HEK293 (cell line): ENCODE data around the gene SHLD1.

Experiments used
- CTCF ChIA-PET: fragments of 350-600 bp; formaldehyde crosslinking; extraction: SDS; loops from one replicate; lab custom pipeline; 2021; ENCODE audit warnings: antibody characterized with exemption; lab: Yijun Ruan, JAX
- POLR2A ChIA-PET: fragments of 300-600 bp; formaldehyde crosslinking; extraction: SDS; loops from one replicate; lab custom pipeline; 2020; ENCODE audit warnings: antibody characterized with exemption, inconsistent platforms; lab: Yijun Ruan, JAX
- H3K27ac ChIP-seq: fragments of 200-500 bp; sonication (Bioruptor generic); 2 replicates; pipeline ENCODE4 v1.5.1; 2014; ENCODE audit warnings: low read depth, low read length, control low read depth, inconsistent platforms; ENCODE audit errors: extremely low read depth
- H3K36me3 ChIP-seq, 2 experiments: fragments of 200-500 bp in 1 of 2; sonication (Bioruptor generic) in 1 of 2; 1 replicate in 1 of 2; 2 replicates in 1 of 2; pipeline ENCODE4 v1.5.1; 2014 to 2017; ENCODE audit warnings: inconsistent platforms in 2 of 2, low read length in 2 of 2; ENCODE audit not compliant: control insufficient read depth in 2 of 2, insufficient read depth in 1 of 2
- H3K4me1 ChIP-seq: fragments of 200-500 bp; sonication (Bioruptor generic); 2 replicates; pipeline ENCODE4 v1.5.1; 2014; ENCODE audit warnings: mild to moderate bottlenecking, low read length, inconsistent platforms; ENCODE audit not compliant: control insufficient read depth, insufficient read depth
- H3K4me3 ChIP-seq: 2 replicates; pipeline ENCODE4 v1.5.1; 2011; ENCODE audit warnings: low read depth, mild to moderate bottlenecking, control low read depth, low read length, moderate library complexity
- H3K9me3 ChIP-seq: fragments of 200-500 bp; sonication (Bioruptor generic); 2 replicates; pipeline ENCODE4 v1.5.1; 2014; ENCODE audit warnings: low read depth, low read length, inconsistent platforms; ENCODE audit not compliant: control insufficient read depth, insufficient read depth
- BCL11A ChIP-seq: fragments of 450-650 bp; formaldehyde crosslinking; IDR thresholded peaks from 2 replicates; pipeline ENCODE4 v1.5.1; 2016; ENCODE audit warnings: low read depth, missing biosample characterization, missing genetic modification characterization
- GLIS2 ChIP-seq: fragments of 450-650 bp; formaldehyde crosslinking; IDR thresholded peaks from 2 replicates; pipeline ENCODE4 v1.5.1; 2016; ENCODE audit warnings: missing biosample characterization, missing genetic modification characterization
- HOXD13 ChIP-seq: sonication (generic); formaldehyde crosslinking; IDR thresholded peaks from 2 replicates; pipeline ENCODE4 v1.8.0; 2022; ENCODE audit warnings: missing genetic modification reagents, borderline replicate concordance
- KLF7 ChIP-seq: fragments of 450-650 bp; formaldehyde crosslinking; IDR thresholded peaks from 2 replicates; pipeline ENCODE4 v1.5.1; 2016; ENCODE audit warnings: missing biosample characterization, missing genetic modification characterization, borderline replicate concordance
- SP3 ChIP-seq: fragments of 450-650 bp; formaldehyde crosslinking; IDR thresholded peaks from 2 replicates; pipeline ENCODE4 v1.5.1; 2016; ENCODE audit warnings: missing biosample characterization, missing genetic modification characterization
- ZNF146 ChIP-seq: fragments of 450-650 bp; formaldehyde crosslinking; IDR thresholded peaks from 2 replicates; pipeline ENCODE4 v1.5.1; 2016; ENCODE audit warnings: missing biosample characterization, missing genetic modification characterization
- ZNF155 ChIP-seq: fragments of 450-650 bp; formaldehyde crosslinking; IDR thresholded peaks from 2 replicates; pipeline ENCODE4 v1.5.1; 2016; ENCODE audit warnings: missing biosample characterization, missing genetic modification characterization
- ZNF174 ChIP-seq: fragments of 450-650 bp; formaldehyde crosslinking; IDR thresholded peaks from 2 replicates; pipeline ENCODE4 v1.5.0; 2017; ENCODE audit warnings: missing biosample characterization, mild to moderate bottlenecking, missing genetic modification characterization
- ZNF248 ChIP-seq: fragments of 450-650 bp; formaldehyde crosslinking; IDR thresholded peaks from 2 replicates; pipeline ENCODE4 v1.5.1; 2017; ENCODE audit warnings: missing biosample characterization, missing genetic modification characterization
- ZNF311 ChIP-seq: fragments of 450-650 bp; formaldehyde crosslinking; IDR thresholded peaks from 2 replicates; pipeline ENCODE4 v1.5.1; 2017; ENCODE audit warnings: missing biosample characterization, missing genetic modification characterization, borderline replicate concordance
- ZNF394 ChIP-seq: fragments of 450-650 bp; formaldehyde crosslinking; IDR thresholded peaks from 2 replicates; pipeline ENCODE4 v1.5.1; 2016; ENCODE audit warnings: missing biosample characterization, missing genetic modification characterization, mild to moderate bottlenecking, moderate library complexity, borderline replicate concordance
- ZNF48 ChIP-seq: fragments of 450-650 bp; formaldehyde crosslinking; IDR thresholded peaks from 2 replicates; pipeline ENCODE4 v1.5.1; 2016; ENCODE audit warnings: missing biosample characterization, missing genetic modification characterization
- ZNF610 ChIP-seq: fragments of 450-650 bp; formaldehyde crosslinking; IDR thresholded peaks from 2 replicates; pipeline ENCODE4 v1.5.1; 2016; ENCODE audit warnings: missing biosample characterization, missing genetic modification characterization, borderline replicate concordance
- TF ChIP-seq, protein P1 (sequence below): fragments of 450-650 bp; formaldehyde crosslinking; IDR thresholded peaks from 2 replicates; pipeline ENCODE4 v1.5.1; 2016; ENCODE audit warnings: missing biosample characterization, missing genetic modification characterization, low read depth
- TF ChIP-seq, protein P2 (sequence below): sonication (generic); formaldehyde crosslinking; IDR thresholded peaks from 2 replicates; pipeline ENCODE4 v1.8.1; 2022; ENCODE audit warnings: mild to moderate bottlenecking, moderate library complexity, missing genetic modification reagents
- TF ChIP-seq, protein P3 (sequence below): fragments of 450-650 bp; formaldehyde crosslinking; IDR thresholded peaks from 2 replicates; pipeline ENCODE4; 2016; ENCODE audit warnings: missing biosample characterization, missing genetic modification characterization
- TF ChIP-seq, protein P4 (sequence below): fragments of 450-650 bp; formaldehyde crosslinking; conservative IDR thresholded peaks from 2 replicates; pipeline ENCODE4 v1.5.1; 2016; ENCODE audit warnings: low read depth, missing biosample characterization, missing genetic modification characterization
- TF ChIP-seq, protein P5 (sequence below): fragments of 450-650 bp; formaldehyde crosslinking; conservative IDR thresholded peaks from 2 replicates; pipeline ENCODE4 v1.5.1; 2016; ENCODE audit warnings: low read depth, missing biosample characterization, missing genetic modification characterization
- TF ChIP-seq, protein P6 (sequence below): fragments of 450-650 bp; formaldehyde crosslinking; IDR thresholded peaks from 2 replicates; pipeline ENCODE4 v1.5.1; 2016; ENCODE audit warnings: missing biosample characterization, missing genetic modification characterization

Gene SHLD1

DNA sequence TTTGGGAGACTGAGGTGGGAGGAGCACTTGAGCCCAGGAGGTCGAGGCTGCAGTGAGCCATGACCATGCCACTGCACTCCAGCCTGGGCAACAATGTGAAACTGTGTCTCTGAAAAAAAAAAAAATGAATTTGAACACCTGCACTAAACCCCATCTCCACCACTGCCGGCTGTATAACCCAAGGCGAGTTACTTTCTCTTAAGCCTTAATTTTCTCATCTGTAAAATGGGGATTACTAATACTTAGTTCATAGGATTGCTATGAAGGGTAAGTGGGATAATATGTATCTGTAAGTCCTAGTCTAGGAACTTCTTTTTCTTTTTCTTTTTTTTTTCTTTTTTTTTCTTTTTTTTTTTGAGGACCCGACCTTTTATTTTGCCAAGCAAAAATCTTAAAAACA lies 61.5 kb downstream of the SHLD1 start (continued):
- no peak for TF ChIP-seq ZNF248
- TF ChIP-seq GLIS2 = no peak

DNA sequence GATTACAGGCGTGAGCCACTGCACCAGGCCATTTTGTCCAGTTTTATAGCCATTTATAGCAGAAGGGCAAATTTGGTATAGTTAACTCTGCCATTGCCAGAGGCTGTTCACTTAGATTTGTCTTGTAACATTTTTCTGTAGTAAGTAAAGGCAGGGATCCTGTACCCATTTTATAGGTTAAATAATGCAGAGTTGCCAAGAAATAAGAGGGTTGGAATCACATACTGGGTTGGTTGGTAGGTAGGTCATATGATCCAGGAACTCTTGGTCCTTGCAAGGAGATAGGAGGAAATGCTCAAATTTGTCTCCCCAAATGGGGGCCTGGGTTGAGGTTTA lies 68.1 kb downstream of the SHLD1 start:
- no peaks in the 10 kb centered on the region for H3K9me3 ChIP-seq
- no peak overlapping the region for H3K27ac ChIP-seq
- H3K4me1 ChIP-seq = 0 out of 2 replicates have a peak, but pooled peaks cover 2% of the 10 kb centered on the region
- H3K4me3 ChIP-seq = no peak overlapping the region
- H3K36me3 ChIP-seq = no peaks in the 10 kb centered on the region
- TF ChIP-seq ZNF48 (tag by site-specific recombination) (no peak), KLF7 (tag by site-specific recombination) (no peak), SP3 (tag by site-specific recombination) (no peak), ZNF146 (tag by site-specific recombination) (no peak), BCL11A (tag by site-specific recombination) (no peak), HOXD13 (CRISPR knock-in tag) (no peak), ZNF174 (no peak), ZNF394 (no peak), ZNF311 (no peak), ZNF610 (tag by site-specific recombination) (no peak), ZNF155 (tag by site-specific recombination) (no peak)
- TF ChIP-seq, protein P1, sequence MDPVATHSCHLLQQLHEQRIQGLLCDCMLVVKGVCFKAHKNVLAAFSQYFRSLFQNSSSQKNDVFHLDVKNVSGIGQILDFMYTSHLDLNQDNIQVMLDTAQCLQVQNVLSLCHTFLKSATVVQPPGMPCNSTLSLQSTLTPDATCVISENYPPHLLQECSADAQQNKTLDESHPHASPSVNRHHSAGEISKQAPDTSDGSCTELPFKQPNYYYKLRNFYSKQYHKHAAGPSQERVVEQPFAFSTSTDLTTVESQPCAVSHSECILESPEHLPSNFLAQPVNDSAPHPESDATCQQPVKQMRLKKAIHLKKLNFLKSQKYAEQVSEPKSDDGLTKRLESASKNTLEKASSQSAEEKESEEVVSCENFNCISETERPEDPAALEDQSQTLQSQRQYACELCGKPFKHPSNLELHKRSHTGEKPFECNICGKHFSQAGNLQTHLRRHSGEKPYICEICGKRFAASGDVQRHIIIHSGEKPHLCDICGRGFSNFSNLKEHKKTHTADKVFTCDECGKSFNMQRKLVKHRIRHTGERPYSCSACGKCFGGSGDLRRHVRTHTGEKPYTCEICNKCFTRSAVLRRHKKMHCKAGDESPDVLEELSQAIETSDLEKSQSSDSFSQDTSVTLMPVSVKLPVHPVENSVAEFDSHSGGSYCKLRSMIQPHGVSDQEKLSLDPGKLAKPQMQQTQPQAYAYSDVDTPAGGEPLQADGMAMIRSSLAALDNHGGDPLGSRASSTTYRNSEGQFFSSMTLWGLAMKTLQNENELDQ (tag by site-specific recombination) = no peak
- TF ChIP-seq, protein P2, sequence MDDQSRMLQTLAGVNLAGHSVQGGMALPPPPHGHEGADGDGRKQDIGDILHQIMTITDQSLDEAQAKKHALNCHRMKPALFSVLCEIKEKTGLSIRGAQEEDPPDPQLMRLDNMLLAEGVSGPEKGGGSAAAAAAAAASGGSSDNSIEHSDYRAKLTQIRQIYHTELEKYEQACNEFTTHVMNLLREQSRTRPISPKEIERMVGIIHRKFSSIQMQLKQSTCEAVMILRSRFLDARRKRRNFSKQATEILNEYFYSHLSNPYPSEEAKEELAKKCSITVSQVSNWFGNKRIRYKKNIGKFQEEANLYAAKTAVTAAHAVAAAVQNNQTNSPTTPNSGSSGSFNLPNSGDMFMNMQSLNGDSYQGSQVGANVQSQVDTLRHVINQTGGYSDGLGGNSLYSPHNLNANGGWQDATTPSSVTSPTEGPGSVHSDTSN (CRISPR knock-in tag) = no peak
- TF ChIP-seq, protein P3, sequence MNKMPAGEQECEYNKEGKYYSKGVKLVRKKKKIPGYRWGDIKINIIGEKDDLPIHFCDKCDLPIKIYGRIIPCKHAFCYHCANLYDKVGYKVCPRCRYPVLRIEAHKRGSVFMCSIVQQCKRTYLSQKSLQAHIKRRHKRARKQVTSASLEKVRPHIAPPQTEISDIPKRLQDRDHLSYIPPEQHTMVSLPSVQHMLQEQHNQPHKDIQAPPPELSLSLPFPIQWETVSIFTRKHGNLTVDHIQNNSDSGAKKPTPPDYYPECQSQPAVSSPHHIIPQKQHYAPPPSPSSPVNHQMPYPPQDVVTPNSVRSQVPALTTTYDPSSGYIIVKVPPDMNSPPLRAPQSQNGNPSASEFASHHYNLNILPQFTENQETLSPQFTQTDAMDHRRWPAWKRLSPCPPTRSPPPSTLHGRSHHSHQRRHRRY = no peak
- TF ChIP-seq, protein P4, sequence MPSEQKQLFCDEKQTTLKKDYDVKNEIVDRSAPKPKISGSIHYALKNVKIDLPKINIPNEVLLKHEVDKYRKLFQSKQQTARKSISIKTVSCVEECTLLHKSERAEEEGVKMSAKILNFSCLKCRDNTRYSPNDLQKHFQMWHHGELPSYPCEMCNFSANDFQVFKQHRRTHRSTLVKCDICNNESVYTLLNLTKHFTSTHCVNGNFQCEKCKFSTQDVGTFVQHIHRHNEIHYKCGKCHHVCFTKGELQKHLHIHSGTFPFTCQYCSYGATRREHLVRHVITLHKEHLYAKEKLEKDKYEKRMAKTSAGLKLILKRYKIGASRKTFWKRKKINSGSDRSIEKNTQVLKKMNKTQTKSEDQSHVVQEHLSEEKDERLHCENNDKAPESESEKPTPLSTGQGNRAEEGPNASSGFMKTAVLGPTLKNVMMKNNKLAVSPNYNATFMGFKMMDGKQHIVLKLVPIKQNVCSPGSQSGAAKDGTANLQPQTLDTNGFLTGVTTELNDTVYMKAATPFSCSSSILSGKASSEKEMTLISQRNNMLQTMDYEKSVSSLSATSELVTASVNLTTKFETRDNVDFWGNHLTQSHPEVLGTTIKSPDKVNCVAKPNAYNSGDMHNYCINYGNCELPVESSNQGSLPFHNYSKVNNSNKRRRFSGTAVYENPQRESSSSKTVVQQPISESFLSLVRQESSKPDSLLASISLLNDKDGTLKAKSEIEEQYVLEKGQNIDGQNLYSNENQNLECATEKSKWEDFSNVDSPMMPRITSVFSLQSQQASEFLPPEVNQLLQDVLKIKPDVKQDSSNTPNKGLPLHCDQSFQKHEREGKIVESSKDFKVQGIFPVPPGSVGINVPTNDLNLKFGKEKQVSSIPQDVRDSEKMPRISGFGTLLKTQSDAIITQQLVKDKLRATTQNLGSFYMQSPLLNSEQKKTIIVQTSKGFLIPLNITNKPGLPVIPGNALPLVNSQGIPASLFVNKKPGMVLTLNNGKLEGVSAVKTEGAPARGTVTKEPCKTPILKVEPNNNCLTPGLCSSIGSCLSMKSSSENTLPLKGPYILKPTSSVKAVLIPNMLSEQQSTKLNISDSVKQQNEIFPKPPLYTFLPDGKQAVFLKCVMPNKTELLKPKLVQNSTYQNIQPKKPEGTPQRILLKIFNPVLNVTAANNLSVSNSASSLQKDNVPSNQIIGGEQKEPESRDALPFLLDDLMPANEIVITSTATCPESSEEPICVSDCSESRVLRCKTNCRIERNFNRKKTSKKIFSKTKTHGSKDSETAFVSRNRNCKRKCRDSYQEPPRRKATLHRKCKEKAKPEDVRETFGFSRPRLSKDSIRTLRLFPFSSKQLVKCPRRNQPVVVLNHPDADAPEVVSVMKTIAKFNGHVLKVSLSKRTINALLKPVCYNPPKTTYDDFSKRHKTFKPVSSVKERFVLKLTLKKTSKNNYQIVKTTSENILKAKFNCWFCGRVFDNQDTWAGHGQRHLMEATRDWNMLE (tag by site-specific recombination) = no peak
- TF ChIP-seq, protein P5, sequence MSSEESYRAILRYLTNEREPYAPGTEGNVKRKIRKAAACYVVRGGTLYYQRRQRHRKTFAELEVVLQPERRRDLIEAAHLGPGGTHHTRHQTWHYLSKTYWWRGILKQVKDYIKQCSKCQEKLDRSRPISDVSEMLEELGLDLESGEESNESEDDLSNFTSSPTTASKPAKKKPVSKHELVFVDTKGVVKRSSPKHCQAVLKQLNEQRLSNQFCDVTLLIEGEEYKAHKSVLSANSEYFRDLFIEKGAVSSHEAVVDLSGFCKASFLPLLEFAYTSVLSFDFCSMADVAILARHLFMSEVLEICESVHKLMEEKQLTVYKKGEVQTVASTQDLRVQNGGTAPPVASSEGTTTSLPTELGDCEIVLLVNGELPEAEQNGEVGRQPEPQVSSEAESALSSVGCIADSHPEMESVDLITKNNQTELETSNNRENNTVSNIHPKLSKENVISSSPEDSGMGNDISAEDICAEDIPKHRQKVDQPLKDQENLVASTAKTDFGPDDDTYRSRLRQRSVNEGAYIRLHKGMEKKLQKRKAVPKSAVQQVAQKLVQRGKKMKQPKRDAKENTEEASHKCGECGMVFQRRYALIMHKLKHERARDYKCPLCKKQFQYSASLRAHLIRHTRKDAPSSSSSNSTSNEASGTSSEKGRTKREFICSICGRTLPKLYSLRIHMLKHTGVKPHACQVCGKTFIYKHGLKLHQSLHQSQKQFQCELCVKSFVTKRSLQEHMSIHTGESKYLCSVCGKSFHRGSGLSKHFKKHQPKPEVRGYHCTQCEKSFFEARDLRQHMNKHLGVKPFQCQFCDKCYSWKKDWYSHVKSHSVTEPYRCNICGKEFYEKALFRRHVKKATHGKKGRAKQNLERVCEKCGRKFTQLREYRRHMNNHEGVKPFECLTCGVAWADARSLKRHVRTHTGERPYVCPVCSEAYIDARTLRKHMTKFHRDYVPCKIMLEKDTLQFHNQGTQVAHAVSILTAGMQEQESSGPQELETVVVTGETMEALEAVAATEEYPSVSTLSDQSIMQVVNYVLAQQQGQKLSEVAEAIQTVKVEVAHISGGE (tag by site-specific recombination) = no peak
- TF ChIP-seq, protein P6, sequence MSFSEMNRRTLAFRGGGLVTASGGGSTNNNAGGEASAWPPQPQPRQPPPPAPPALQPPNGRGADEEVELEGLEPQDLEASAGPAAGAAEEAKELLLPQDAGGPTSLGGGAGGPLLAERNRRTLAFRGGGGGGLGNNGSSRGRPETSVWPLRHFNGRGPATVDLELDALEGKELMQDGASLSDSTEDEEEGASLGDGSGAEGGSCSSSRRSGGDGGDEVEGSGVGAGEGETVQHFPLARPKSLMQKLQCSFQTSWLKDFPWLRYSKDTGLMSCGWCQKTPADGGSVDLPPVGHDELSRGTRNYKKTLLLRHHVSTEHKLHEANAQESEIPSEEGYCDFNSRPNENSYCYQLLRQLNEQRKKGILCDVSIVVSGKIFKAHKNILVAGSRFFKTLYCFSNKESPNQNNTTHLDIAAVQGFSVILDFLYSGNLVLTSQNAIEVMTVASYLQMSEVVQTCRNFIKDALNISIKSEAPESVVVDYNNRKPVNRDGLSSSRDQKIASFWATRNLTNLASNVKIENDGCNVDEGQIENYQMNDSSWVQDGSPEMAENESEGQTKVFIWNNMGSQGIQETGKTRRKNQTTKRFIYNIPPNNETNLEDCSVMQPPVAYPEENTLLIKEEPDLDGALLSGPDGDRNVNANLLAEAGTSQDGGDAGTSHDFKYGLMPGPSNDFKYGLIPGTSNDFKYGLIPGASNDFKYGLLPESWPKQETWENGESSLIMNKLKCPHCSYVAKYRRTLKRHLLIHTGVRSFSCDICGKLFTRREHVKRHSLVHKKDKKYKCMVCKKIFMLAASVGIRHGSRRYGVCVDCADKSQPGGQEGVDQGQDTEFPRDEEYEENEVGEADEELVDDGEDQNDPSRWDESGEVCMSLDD = no peak
- TF ChIP-seq, all 188 proteins: peak for 0
- CTCF ChIA-PET = interaction anchor here (0.6 to 2.4 kb wide), 3 partner anchors 9 to 832 kb away, joined by 3 to 7 read pairs (median 3); no protein-coding TSS in a partner anchor
- POLR2A ChIA-PET = no interaction called here
